Choroid plexus epithelial cell (primary cell): ENCODE data around the gene TCHHL1.

Source experiments
- DNase-seq: peaks from one replicate; pipeline ENCODE4 v3.0.0-alpha.2; 2010; ENCODE audit warnings: low read depth
- H3K4me3 ChIP-seq: 2 replicates; pipeline ENCODE4 v1.5.1; 2011; ENCODE audit warnings: low read depth, mild to moderate bottlenecking, control low read depth, low read length, moderate library complexity
- CTCF ChIP-seq: conservative IDR thresholded peaks from 2 replicates; pipeline ENCODE4 v1.5.1; 2011; ENCODE audit warnings: low read depth, mild to moderate bottlenecking, control low read depth, inconsistent platforms, low read length, moderate library complexity

The TCHHL1 gene

GRCh38 chr1:152067150-152067549, 21.7 kb downstream of the TCHHL1 start:
- TF ChIP-seq CTCF: no peak
- DNase-seq: no peak

GRCh38 chr1:152061952-152062351, 26.9 kb downstream of the TCHHL1 start:
- no peak for DNase-seq
- no peak overlapping the region for H3K4me3 ChIP-seq
- TF ChIP-seq CTCF: no peak

More at GRCh38 chr1:152067150-152067549, 21.7 kb downstream of the TCHHL1 start:
- no peak overlapping the region for H3K4me3 ChIP-seq

GRCh38 chr1:152053375-152053774, 35.5 kb downstream of the TCHHL1 start:
- H3K4me3 ChIP-seq: no peak overlapping the region

GRCh38 chr1:152052606-152053005, 36.3 kb downstream of the TCHHL1 start:
- DNase-seq: peak; percentile 85
- TF ChIP-seq CTCF: peak; percentile 90
- no peak overlapping the region for H3K4me3 ChIP-seq

More at GRCh38 chr1:152053375-152053774, 35.5 kb downstream of the TCHHL1 start:
- TF ChIP-seq CTCF: no peak
- no peak for DNase-seq

- no peak for DNase-seq
- no peak overlapping the region for H3K4me3 ChIP-seq
- no peak for TF ChIP-seq CTCF
Observed at GRCh38 chr1:152050886-152051675, 37.8 kb downstream of the TCHHL1 start.

- peak; percentile 80 for DNase-seq
- TF ChIP-seq CTCF: no peak
- H3K4me3 ChIP-seq: no peak overlapping the region
Observed at GRCh38 chr1:152049291-152050083, 39.4 kb downstream of the TCHHL1 start.
